ENCODE results near the gene EID2B.

The EID2B gene

GRCh38 chr19:39533003-39533512, 406 bp upstream of the EID2B start:
- no peak for DNase-seq (ENCODE audit: low read depth in 2 of 2)

DNA sequence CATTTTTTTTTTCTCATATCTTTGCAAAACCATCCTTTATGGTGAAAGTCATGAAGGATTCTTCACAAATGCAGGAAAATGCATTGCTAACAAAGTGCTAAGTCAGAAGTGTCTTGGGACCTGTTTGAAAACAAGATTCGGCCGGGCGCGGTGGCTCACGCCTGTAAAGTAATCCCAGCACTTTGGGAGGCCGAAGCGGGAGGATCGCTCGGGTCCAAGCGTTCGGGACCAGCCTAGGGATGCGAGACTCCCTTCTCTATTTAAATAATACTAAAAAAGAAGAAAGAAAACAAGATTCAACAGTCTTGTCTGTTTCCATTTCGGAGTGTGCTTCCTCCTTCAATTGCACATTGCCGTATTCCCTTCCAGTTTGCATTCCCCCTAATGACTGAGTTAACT, 819 bp downstream of the EID2B start:
- no peak for DNase-seq (ENCODE audit: low read depth in 2 of 2)

DNA sequence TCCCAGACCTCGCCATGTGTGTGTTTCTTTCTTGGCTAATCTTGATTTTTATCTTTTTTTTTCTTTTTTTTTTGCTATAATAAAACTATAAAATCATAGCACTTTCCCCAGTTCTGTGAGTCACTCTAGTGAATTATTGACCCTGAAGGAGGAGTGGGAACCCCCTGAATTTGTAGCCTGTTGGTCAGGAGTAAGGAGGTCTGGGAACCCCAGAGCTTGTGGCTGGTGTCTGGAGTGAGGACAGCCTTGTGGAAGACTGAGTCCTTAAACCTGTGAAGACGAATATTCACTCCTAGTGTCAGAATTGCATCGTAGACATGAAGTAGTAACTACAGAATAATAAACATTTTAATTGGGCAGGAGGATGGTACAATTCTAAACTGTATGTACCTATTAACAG, 7.4 kb downstream of the EID2B start:
- no peak for DNase-seq (ENCODE audit: low read depth in 2 of 2)

DNA sequence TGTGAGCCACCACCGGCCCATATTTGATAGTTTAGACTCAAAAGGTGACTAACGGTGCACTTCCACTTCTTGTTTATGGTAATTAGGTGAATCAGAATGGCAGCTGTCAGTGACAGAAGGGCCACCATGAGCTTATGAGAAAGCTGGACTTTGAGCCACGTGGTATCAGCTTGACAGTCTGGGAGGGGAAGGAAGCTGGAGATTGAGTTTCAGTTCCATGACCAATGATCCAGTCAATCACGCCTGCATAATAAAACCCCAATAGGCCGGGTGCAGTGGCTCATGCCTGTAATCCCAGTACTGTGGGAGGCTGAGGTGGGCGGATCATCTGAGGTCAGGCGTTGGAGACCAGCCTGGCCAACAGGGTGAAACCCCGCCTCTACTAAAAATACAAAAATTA, 8.2 kb downstream of the EID2B start:
- no peak for DNase-seq (ENCODE audit: low read depth in 2 of 2)

GRCh38 chr19:39520541-39521484, 11.8 kb downstream of the EID2B start:
- DNase-seq (ENCODE audit: low read depth in 2 of 2) = no peak

DNA sequence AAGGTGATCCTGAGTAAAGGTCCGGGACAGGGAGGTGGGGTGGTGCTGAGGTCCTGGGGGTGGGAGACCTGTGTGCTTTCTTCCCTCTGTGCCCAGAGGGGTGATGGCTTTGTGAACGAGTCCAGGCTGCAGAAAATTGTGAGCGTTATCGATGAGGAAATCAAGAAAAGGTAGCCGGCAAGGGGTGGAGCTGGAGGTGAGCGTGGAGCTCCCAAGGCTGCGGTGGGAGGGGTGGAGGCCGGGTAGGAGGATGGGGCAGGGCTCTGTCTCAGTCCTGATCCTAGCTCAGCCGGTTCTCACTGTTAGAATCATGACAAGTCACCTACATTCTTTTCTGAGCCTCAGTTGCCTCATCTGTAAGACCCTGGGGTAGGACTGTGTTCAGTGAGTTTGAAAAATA, 13.7 kb downstream of the EID2B start:
- DNase-seq (ENCODE audit: low read depth in 2 of 2) = no peak

DNA sequence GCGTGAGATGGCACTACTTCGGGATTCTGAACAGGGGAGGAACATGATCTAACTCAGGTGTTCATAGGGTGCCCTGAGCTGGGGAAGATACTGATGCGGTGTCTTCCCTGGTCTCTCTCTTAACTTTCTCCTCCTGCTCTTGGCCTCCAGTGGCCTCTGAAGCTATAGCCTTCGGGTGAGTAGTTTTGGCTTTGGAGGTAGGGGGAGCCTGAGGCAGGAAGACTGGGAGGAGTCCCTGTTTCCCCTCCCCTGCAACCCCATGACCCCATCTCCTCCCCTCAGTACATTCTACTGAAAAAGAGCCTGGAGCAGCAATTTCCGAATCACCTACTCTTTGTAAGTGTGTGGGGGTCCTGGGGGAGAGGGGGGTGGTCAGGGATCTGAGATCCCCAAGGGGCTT, 14.2 kb downstream of the EID2B start:
- DNase-seq (ENCODE audit: low read depth in 2 of 2) = no peak

DNA sequence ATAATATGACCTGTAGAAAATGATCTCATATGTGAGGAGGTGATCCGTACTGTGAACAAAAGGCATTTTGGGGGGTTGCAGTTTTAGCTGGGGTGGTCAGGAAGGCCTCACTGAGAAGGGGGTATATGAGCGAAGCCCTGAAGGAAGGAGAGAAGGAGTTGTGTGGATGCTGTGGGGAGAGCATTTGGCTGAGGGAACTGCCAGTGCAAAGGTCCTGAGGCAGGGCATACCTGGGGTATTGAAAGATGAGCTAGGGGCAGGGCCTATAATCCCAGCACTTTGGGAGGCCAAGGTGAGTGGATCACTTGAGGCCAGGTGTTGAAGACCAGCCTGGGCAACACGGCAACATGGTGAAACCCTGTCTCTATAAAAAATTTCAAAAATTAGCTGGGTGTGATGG, 15.2 kb downstream of the EID2B start:
- no peak for DNase-seq (ENCODE audit: low read depth in 2 of 2)

- DNase-seq (ENCODE audit: low read depth in 2 of 2) = no peak
Measured at GRCh38 chr19:39516270-39516669, 16.4 kb downstream of the EID2B start.

DNA sequence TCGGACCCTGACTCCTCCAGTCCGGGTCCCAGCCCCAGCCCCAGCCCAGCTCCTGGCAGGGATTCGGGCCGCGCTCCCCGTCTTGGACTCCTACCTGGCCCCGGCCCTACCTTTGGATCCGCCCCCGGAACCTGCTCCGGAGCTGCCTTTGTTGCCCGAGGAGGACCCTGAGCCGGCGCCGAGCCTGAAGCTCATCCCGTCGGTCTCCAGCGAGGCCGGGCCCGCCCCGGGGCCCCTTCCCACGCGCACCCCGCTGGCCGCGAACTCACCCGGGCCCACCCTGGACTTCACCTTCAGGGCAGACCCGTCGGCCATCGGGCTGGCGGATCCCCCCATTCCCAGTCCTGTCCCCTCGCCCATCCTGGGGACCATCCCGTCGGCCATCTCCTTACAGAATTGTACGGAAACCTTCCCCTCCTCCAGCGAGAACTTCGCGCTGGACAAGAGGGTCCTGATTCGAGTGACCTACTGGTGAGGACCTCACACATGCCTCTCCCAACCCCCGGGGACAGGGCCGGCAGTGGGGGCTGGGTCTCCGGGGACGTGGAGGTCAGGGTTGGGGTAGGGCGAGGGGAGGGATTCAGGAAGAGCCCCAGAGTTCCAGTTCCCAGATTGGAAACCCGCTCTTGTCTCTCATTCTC, 17.0 kb downstream of the EID2B start:
- DNase-seq (ENCODE audit: low read depth in 2 of 2) = no peak

- no peak for DNase-seq (ENCODE audit: low read depth in 2 of 2)
Measured at GRCh38 chr19:39514840-39515550, 17.7 kb downstream of the EID2B start, which contains the start of gene SELENOV. Gene SELENOV (plus strand): TSS chr19:39515139. CDS start chr19:39515213, 74 bp downstream.

- DNase-seq (ENCODE audit: low read depth in 2 of 2) = no peak
Measured at GRCh38 chr19:39512988-39513387, 19.7 kb downstream of the EID2B start.

DNA sequence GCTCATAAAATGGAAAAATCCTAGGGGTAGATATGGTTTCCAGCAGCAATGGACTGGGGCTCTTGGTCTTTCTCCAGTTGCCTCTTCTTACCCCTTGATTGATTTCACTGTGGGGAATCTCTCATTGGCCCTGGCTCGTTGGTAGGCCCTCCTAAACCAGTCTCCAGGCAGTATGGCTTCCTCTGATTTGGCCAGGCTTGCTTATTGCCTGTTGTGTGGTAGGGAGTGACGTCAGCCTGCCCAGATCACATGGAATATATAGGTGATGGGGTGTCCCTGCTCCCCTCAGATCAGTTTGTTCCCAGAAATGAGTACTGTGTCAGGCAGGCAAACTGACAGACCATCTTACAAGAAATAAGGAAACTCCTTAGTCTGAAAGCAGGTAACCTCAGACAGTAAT, 23.4 kb downstream of the EID2B start:
- no peak for DNase-seq (ENCODE audit: low read depth in 2 of 2)

GRCh38 chr19:39508629-39509028, 24.0 kb downstream of the EID2B start:
- no peak for DNase-seq (ENCODE audit: low read depth in 2 of 2)

- no peak for DNase-seq (ENCODE audit: low read depth in 2 of 2)
Measured at GRCh38 chr19:39507715-39508364, 24.8 kb downstream of the EID2B start.

DNA sequence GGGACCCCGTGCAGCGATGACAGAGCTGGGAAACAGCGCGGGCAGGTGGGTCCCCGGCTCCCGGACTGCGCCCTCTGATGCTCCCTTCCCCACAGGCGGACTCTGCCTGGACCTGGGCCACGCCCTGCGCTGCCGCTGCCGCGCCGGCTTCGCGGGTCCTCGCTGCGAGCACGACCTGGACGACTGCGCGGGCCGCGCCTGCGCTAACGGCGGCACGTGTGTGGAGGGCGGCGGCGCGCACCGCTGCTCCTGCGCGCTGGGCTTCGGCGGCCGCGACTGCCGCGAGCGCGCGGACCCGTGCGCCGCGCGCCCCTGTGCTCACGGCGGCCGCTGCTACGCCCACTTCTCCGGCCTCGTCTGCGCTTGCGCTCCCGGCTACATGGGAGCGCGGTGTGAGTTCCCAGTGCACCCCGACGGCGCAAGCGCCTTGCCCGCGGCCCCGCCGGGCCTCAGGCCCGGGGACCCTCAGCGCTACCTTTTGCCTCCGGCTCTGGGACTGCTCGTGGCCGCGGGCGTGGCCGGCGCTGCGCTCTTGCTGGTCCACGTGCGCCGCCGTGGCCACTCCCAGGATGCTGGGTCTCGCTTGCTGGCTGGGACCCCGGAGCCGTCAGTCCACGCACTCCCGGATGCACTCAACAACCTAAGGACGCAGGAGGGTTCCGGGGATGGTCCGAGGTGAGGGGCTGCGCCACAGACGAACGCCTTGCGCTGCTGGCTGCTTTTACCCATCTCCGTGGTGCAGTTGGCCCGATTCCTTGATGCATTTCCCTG, 25.5 kb downstream of the EID2B start:
- peak; percentile 38 to 49 for DNase-seq (ENCODE audit: low read depth in 2 of 2)

- no peak for DNase-seq (ENCODE audit: low read depth in 2 of 2)
Measured at GRCh38 chr19:39506598-39506943, 26.1 kb downstream of the EID2B start.

GRCh38 chr19:39502640-39503417, 29.8 kb downstream of the EID2B start:
- peak; percentile 28 to 33 for DNase-seq (ENCODE audit: low read depth in 2 of 2)

DNA sequence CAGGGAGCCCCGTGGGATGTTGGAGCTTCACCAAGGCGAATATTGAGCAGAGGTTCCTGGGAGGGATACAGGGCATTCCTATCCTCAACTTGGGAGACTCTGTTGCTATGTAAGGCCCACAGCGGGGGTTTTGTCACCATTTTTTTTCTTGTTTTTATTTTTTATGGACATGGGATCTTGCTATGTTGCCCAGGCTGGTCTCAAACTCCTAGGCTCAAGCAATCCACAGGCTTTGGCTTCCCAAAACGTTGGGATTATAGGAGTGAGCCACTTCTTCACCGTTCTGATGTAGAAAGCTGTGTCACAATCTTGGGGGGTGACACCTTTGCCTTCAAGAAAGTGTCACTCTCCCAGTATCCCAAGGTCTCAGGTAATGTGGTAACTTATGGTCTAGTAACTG, 31.3 kb downstream of the EID2B start:
- no peak for DNase-seq (ENCODE audit: low read depth in 2 of 2)

- DNase-seq (ENCODE audit: low read depth in 2 of 2) = no peak
Measured at GRCh38 chr19:39500543-39500942, 32.1 kb downstream of the EID2B start.
